Right lobe of liver (tissue), 6 donors: ENCODE results near the gene DSC1. TPM values are rescaled to one million over a fixed set of nuclear protein-coding genes. Genes with fewer than 3 reads are reported as not detected.

Source experiments
- ATAC-seq, 4 donors: fragments of 200-7000 bp; cut with Tn5 transposase; one replicate each; pipeline ENCODE4 v1.9.1; 2020; ENCODE audit warnings: mild to moderate bottlenecking in 4 of 4, moderate library complexity in 4 of 4
- DNase-seq, 3 donors: peaks; one replicate each; pipeline ENCODE4 v3.0.0-alpha.2; 2020
- H3K27ac ChIP-seq, 3 donors: fragments of 200-600 bp; one replicate each; pipeline ENCODE4 v1.8.0; 2022
- H3K27me3 ChIP-seq, 2 donors: fragments of 200-600 bp; one replicate each; pipeline ENCODE4 v1.8.0; 2022
- H3K36me3 ChIP-seq, 4 donors: fragments of 200-600 bp; sonication (generic) in 1 of 4; one replicate each; pipeline versions ENCODE4 v1.5.1 to v1.8.0; 2017 to 2022; ENCODE audit warnings: control low read depth in 1 of 4
- H3K4me1 ChIP-seq, 4 donors: fragments of 200-600 bp; sonication (generic) in 1 of 4; one replicate each; pipeline versions ENCODE4 v1.5.1 to v1.8.0; 2017 to 2022; ENCODE audit warnings: control low read depth in 1 of 4
- H3K4me3 ChIP-seq, 3 donors: fragments of 200-600 bp; one replicate each; pipeline ENCODE4 v1.8.0; 2022
- H3K9me3 ChIP-seq, 4 donors: fragments of 200-600 bp; sonication (generic) in 1 of 4; one replicate each; pipeline versions ENCODE4 v1.5.1 to v1.8.0; 2017 to 2022; ENCODE audit warnings: control low read depth in 1 of 4
- CTCF ChIP-seq, 4 donors: fragments of 200-600 bp in 3 of 4; fragments of 450-650 bp in 1 of 4; IDR thresholded peaks; one replicate each; pipeline versions ENCODE4 v1.5.1 to v1.8.0; 2016 to 2022; ENCODE audit warnings: antibody characterized with exemption in 4 of 4, mild to moderate bottlenecking in 2 of 4
- POLR2A ChIP-seq: fragments of 450-650 bp; IDR thresholded peaks from one replicate; pipeline ENCODE4 v1.6.1; 2017; ENCODE audit warnings: antibody characterized with exemption, mild to moderate bottlenecking
- WGBS: methylation state at CpG from one replicate; pipeline ENCODE4 v1.1.6; 2018; ENCODE audit warnings: low coverage, low lambda C conversion rate; ENCODE audit not compliant: insufficient coverage; ENCODE audit errors: missing lambda C conversion rate; 5-methylcytosine and 5-hydroxymethylcytosine counted together
- intact Hi-C, 2 donors: fragments of 100-400 bp; cut with DNase I; formaldehyde crosslinking; loops; one replicate each; pipeline versions ENCODE4 v1.11.2 to v1.14.1; 2022
- total RNA-seq, 6 experiments: library from RNA; depleted of rRNA in 2 of 6; stranded (reverse); fragments of >200 nt in 2 of 6; fragmentation: NEBNext Ultra II Directional in 3 of 6; extraction: Animal tissue kit (Norgen Biotek cat#: 25700) in 3 of 6; gene quantifications; one replicate each; pipeline versions ENCODE4 v1.1.0 to v1.2.4, GENCODE V29; 2016 to 2023
- donor health status: DM: no; HTN: yes; CAD: no.
- donor health status: DM: no; HTN: no; CAD: no.
- donor health status: DM: no; HTN: no; CAD: no.
- donor health status: DM: no; HTN: yes; CAD: no.
- donor health status: DM: no; HTN: yes; CAD: no.

DSC1 gene
- total RNA-seq, 6 experiments from 2014 or later = not detected

GRCh38 chr18:31100436-31101182 lies 62.0 kb downstream of the DSC1 start:
- Histone ChIP-seq H3K4me1 (peaks cover 0 to 6% (median 0%) of the 10 kb centered on the region in 4 donors), H3K27ac (peak overlapping the region; percentile 86 to 92 (median 86)), H3K27me3 (no peaks in the 10 kb centered on the region), H3K9me3 (no peaks in the 10 kb centered on the region), H3K4me3 (peak overlapping the region; percentile 56 to 81 (median 75)), H3K36me3 (no peaks in the 10 kb centered on the region)
- ATAC-seq (peak; percentile 20 to 42 (median 28)), DNase-seq (peak in 1 of 3 donors; percentile 27)
- no peak for TF ChIP-seq POLR2A
- no peak for TF ChIP-seq CTCF (IDR thresholded peaks at IDR 0.05)
- intact Hi-C loops = no loop called here
- WGBS = 16% methylated on average over 23 of the region's 23 CpGs

GRCh38 chr18:31099450-31100230 lies 63.0 kb downstream of the DSC1 start:
- H3K9me3 ChIP-seq = no peaks in the 10 kb centered on the region
- intact Hi-C loops = no loop called here
- peaks cover 0 to 6% (median 0%) of the 10 kb centered on the region in 4 donors for H3K4me1 ChIP-seq
- no peak overlapping the region for H3K4me3 ChIP-seq
- no peak overlapping the region for H3K27ac ChIP-seq
- no peak for TF ChIP-seq POLR2A
- no peak for TF ChIP-seq CTCF (IDR thresholded peaks at IDR 0.05)
- ATAC-seq (no peak), DNase-seq (no peak)
- no peaks in the 10 kb centered on the region for H3K27me3 ChIP-seq
- WGBS = 91% methylated on average over 9 of the region's 10 CpGs
- H3K36me3 ChIP-seq = no peaks in the 10 kb centered on the region

GRCh38 chr18:31098878-31099277 lies 63.8 kb downstream of the DSC1 start:
- DNase-seq (no peak), ATAC-seq (no peak)
- Histone ChIP-seq H3K27me3 (no peaks in the 10 kb centered on the region), H3K9me3 (no peaks in the 10 kb centered on the region), H3K27ac (no peak overlapping the region), H3K36me3 (no peaks in the 10 kb centered on the region), H3K4me3 (no peak overlapping the region), H3K4me1 (peaks cover 0 to 6% (median 0%) of the 10 kb centered on the region in 4 donors)
- TF ChIP-seq CTCF (IDR thresholded peaks at IDR 0.05) (no peak), POLR2A (no peak)
- intact Hi-C loops = no loop called here

GRCh38 chr18:31097666-31098065 lies 65.0 kb downstream of the DSC1 start:
- Histone ChIP-seq H3K27ac (no peak overlapping the region), H3K9me3 (no peaks in the 10 kb centered on the region), H3K27me3 (no peaks in the 10 kb centered on the region), H3K4me1 (peaks cover 0 to 6% (median 0%) of the 10 kb centered on the region in 4 donors), H3K4me3 (no peak overlapping the region), H3K36me3 (no peaks in the 10 kb centered on the region)
- WGBS = 65% methylated on average over 3 of the region's 3 CpGs
- no peak for TF ChIP-seq POLR2A
- no peak for TF ChIP-seq CTCF (IDR thresholded peaks at IDR 0.05)
- intact Hi-C loops = no loop called here
- ATAC-seq = no peak
- DNase-seq = no peak
